ENCODE results near the gene SMYD2.

The SMYD2 gene

GRCh38 chr1:214349781-214350180 is 68.8 kb downstream of the SMYD2 start:
- H3K27ac ChIP-seq (ENCODE audit: low read length) = no peak overlapping the region
- no peaks in the 10 kb centered on the region; the same call in 1 of the 2 replicates for H3K36me3 ChIP-seq (ENCODE audit: insufficient read depth, low read length)
- H3K9ac ChIP-seq (ENCODE audit: low read depth, low read length) = no peak overlapping the region
- H3K79me2 ChIP-seq (ENCODE audit: insufficient read depth, low read length) = no peaks in the 10 kb centered on the region
- TF ChIP-seq CTCF (IDR thresholded peaks at IDR 0.05; ENCODE audit: borderline replicate concordance, extremely low read depth, low read length, poor library complexity, severe bottlenecking) = no peak
- no peak for TF ChIP-seq EZH2 (IDR thresholded peaks at IDR 0.05; ENCODE audit: borderline replicate concordance, low read depth, low read length, severe bottlenecking)
- H3K4me1 ChIP-seq (ENCODE audit: insufficient read depth, low read length) = no peaks in the 10 kb centered on the region
- no peak overlapping the region for H2AFZ ChIP-seq (ENCODE audit: low read depth, low read length)
- H3K4me3 ChIP-seq (ENCODE audit: low read depth in 1 of 2, low read length in 2 of 2) = no peak overlapping the region
- no peaks in the 10 kb centered on the region for H3K27me3 ChIP-seq (ENCODE audit: insufficient read depth, low read length, poor library complexity)
- no peak overlapping the region for H3K4me2 ChIP-seq (ENCODE audit: insufficient read depth, low read length)
- H4K20me1 ChIP-seq (ENCODE audit: insufficient read depth, low read length) = no peaks in the 10 kb centered on the region
- no peak for DNase-seq
- no peak for ATAC-seq (ENCODE audit: insufficient read depth, low read depth)
- peaks cover under 1% of the 10 kb centered on the region for H3K9me3 ChIP-seq (ENCODE audit: insufficient read depth, low read length, severe bottlenecking)

- no peaks in the 10 kb centered on the region for H3K9me3 ChIP-seq (ENCODE audit: insufficient read depth, low read length, severe bottlenecking)
- no peaks in the 10 kb centered on the region for H3K79me2 ChIP-seq (ENCODE audit: insufficient read depth, low read length)
- H3K27me3 ChIP-seq (ENCODE audit: insufficient read depth, low read length, poor library complexity) = no peaks in the 10 kb centered on the region
- H4K20me1 ChIP-seq (ENCODE audit: insufficient read depth, low read length) = no peaks in the 10 kb centered on the region
- H3K36me3 ChIP-seq (ENCODE audit: insufficient read depth, low read length) = no peaks in the 10 kb centered on the region
- no peak for ATAC-seq (ENCODE audit: insufficient read depth, low read depth)
- no peak for DNase-seq
- H3K9ac ChIP-seq (ENCODE audit: low read depth, low read length) = no peak overlapping the region
- H2AFZ ChIP-seq (ENCODE audit: low read depth, low read length) = no peak overlapping the region
- no peak overlapping the region for H3K27ac ChIP-seq (ENCODE audit: low read length)
- TF ChIP-seq CTCF (IDR thresholded peaks at IDR 0.05; ENCODE audit: borderline replicate concordance, extremely low read depth, low read length, poor library complexity, severe bottlenecking) = no peak
- TF ChIP-seq EZH2 (IDR thresholded peaks at IDR 0.05; ENCODE audit: borderline replicate concordance, low read depth, low read length, severe bottlenecking) = no peak
- no peak overlapping the region for H3K4me2 ChIP-seq (ENCODE audit: insufficient read depth, low read length)
- no peaks in the 10 kb centered on the region for H3K4me1 ChIP-seq (ENCODE audit: insufficient read depth, low read length)
- no peak overlapping the region for H3K4me3 ChIP-seq (ENCODE audit: low read depth in 1 of 2, low read length in 2 of 2)
Observed at GRCh38 chr1:214351551-214352277, 70.8 kb downstream of the SMYD2 start.

- no peak overlapping the region for H3K4me2 ChIP-seq (ENCODE audit: insufficient read depth, low read length)
- no peak overlapping the region for H2AFZ ChIP-seq (ENCODE audit: low read depth, low read length)
- DNase-seq = no peak
- H3K36me3 ChIP-seq (ENCODE audit: insufficient read depth, low read length) = no peaks in the 10 kb centered on the region
- no peak for ATAC-seq (ENCODE audit: insufficient read depth, low read depth)
- H3K9me3 ChIP-seq (ENCODE audit: insufficient read depth, low read length, severe bottlenecking) = no peaks in the 10 kb centered on the region
- no peaks in the 10 kb centered on the region for H3K27me3 ChIP-seq (ENCODE audit: insufficient read depth, low read length, poor library complexity)
- H3K79me2 ChIP-seq (ENCODE audit: insufficient read depth, low read length) = no peaks in the 10 kb centered on the region
- no peaks in the 10 kb centered on the region for H4K20me1 ChIP-seq (ENCODE audit: insufficient read depth, low read length)
- H3K27ac ChIP-seq (ENCODE audit: low read length) = no peak overlapping the region
- no peak overlapping the region for H3K9ac ChIP-seq (ENCODE audit: low read depth, low read length)
- no peaks in the 10 kb centered on the region for H3K4me1 ChIP-seq (ENCODE audit: insufficient read depth, low read length)
- H3K4me3 ChIP-seq (ENCODE audit: low read depth in 1 of 2, low read length in 2 of 2) = no peak overlapping the region
- TF ChIP-seq EZH2 (IDR thresholded peaks at IDR 0.05; ENCODE audit: borderline replicate concordance, low read depth, low read length, severe bottlenecking) (no peak), CTCF (IDR thresholded peaks at IDR 0.05; ENCODE audit: borderline replicate concordance, extremely low read depth, low read length, poor library complexity, severe bottlenecking) (no peak)
Observed at GRCh38 chr1:214352838-214353237, 71.9 kb downstream of the SMYD2 start.

Data from DND-41 (cell line).